H1 (cell line): ENCODE results near the gene NFKBIZ. TPM values are rescaled to one million over a fixed set of nuclear protein-coding genes. Genes with fewer than 3 reads are reported as not detected.

Experiments used
- CTCF ChIA-PET: fragments of 300-600 bp; sonication (Branson Sonifier 250); formaldehyde crosslinking; loops from one replicate; lab custom pipeline; 2021; ENCODE audit not compliant: partially characterized antibody; lab: Charles Lee
- POLR2A ChIA-PET: fragments of 300-600 bp; sonication (Branson Sonifier 250); formaldehyde crosslinking; loops from one replicate; lab custom pipeline; 2021; ENCODE audit warnings: inconsistent platforms; ENCODE audit not compliant: partially characterized antibody; lab: Charles Lee
- DNase-seq, 2 experiments: peaks; one replicate each; pipeline versions ENCODE4 v3.0.0 to v3.0.0-alpha.2; 2010 to 2022; ENCODE audit warnings: low spot score in 2 of 2, low read depth in 1 of 2, mixed read lengths in 1 of 2
- FAIRE-seq: peaks from 2 replicates; lab custom pipeline; 2011; peaks lifted over from hg19 to GRCh38; lab: Jason Lieb, UNC
- H2AFZ ChIP-seq: 2 replicates; pipeline ENCODE4 v1.8.1; 2012; ENCODE audit warnings: low read length, inconsistent platforms
- H2AK5ac ChIP-seq: 2 replicates; pipeline ENCODE4 v1.6.1; 2013; ENCODE audit warnings: low read depth, low read length
- H2BK120ac ChIP-seq: replicated peaks from 2 replicates; pipeline ENCODE3; 2013; ENCODE audit warnings: low read depth, low read length, inconsistent platforms
- H2BK12ac ChIP-seq: 2 replicates; pipeline ENCODE4 v1.6.1; 2013; ENCODE audit warnings: low read depth, low read length
- H2BK15ac ChIP-seq: 2 replicates; pipeline ENCODE4 v1.6.1; 2013; ENCODE audit warnings: low read length
- H2BK20ac ChIP-seq: 2 replicates; pipeline ENCODE4 v1.6.1; 2013; ENCODE audit warnings: low read length
- H2BK5ac ChIP-seq: 2 replicates; pipeline ENCODE4 v1.6.1; 2013; ENCODE audit warnings: low read depth, low read length
- H3K14ac ChIP-seq: 2 replicates; pipeline ENCODE4 v1.6.1; 2013; ENCODE audit warnings: inconsistent platforms; ENCODE audit not compliant: insufficient read length
- H3K18ac ChIP-seq: 2 replicates; pipeline ENCODE4 v1.6.1; 2013; ENCODE audit warnings: low read length; ENCODE audit errors: extremely low read depth
- H3K23ac ChIP-seq: 2 replicates; pipeline ENCODE4 v1.6.1; 2013; ENCODE audit warnings: inconsistent platforms; ENCODE audit not compliant: insufficient read length
- H3K23me2 ChIP-seq: 2 replicates; pipeline ENCODE4 v1.6.1; 2013; ENCODE audit warnings: low read depth, low read length
- H3K27ac ChIP-seq: 2 replicates; pipeline ENCODE4 v1.6.1; 2011; ENCODE audit warnings: low read depth, low read length, inconsistent platforms
- H3K27me3 ChIP-seq, 4 experiments: replicated peaks in 1 of 4; 1 replicate in 1 of 4; 2 replicates in 3 of 4; pipeline versions ENCODE4 v1.6.1 to v1.8.1; 2011 to 2013; ENCODE audit warnings: low read length in 3 of 4, mild to moderate bottlenecking in 3 of 4, inconsistent platforms in 2 of 4, mixed read lengths in 2 of 4, moderate library complexity in 1 of 4; ENCODE audit not compliant: control insufficient read depth in 3 of 4, insufficient read depth in 3 of 4; ENCODE audit errors: extremely low read depth in 1 of 4
- H3K36me3 ChIP-seq, 4 experiments: 2 replicates each; pipeline versions ENCODE4 v1.6.1 to v1.8.1; 2011 to 2013; ENCODE audit warnings: mild to moderate bottlenecking in 4 of 4, low read length in 3 of 4, moderate library complexity in 2 of 4, control low read depth in 1 of 4, inconsistent platforms in 1 of 4; ENCODE audit not compliant: insufficient read depth in 4 of 4, control insufficient read depth in 2 of 4
- H3K4ac ChIP-seq: replicated peaks from 2 replicates; pipeline ENCODE3; 2013; ENCODE audit warnings: low read length, low read depth, mixed read lengths, inconsistent platforms; ENCODE audit not compliant: insufficient read length
- H3K4me1 ChIP-seq, 4 experiments: replicated peaks in 1 of 4; 1 replicate in 1 of 4; 2 replicates in 3 of 4; pipeline versions ENCODE4 v1.6.1 to v1.8.1; 2011 to 2013; ENCODE audit warnings: low read length in 3 of 4, inconsistent platforms in 2 of 4, mixed read lengths in 1 of 4; ENCODE audit not compliant: insufficient read depth in 4 of 4, control insufficient read depth in 3 of 4
- H3K4me2 ChIP-seq, 2 experiments: 2 replicates each; pipeline versions ENCODE4 v1.6.1 to v1.8.1; 2011 to 2013; ENCODE audit warnings: low read depth in 2 of 2, low read length in 2 of 2, control low read depth in 1 of 2, inconsistent platforms in 1 of 2, mild to moderate bottlenecking in 1 of 2; ENCODE audit not compliant: insufficient read depth in 1 of 2
- H3K4me3 ChIP-seq, 4 experiments: fragments of 200-600, 300-600 bp in 1 of 4; sonication (generic), shearing (Covaris generic), sonication (Bioruptor Twin) in 1 of 4; 2 replicates each; pipeline versions ENCODE4 v1.5.1 to v1.8.1; 2011 to 2016; ENCODE audit warnings: low read length in 4 of 4, low read depth in 3 of 4, control low read depth in 2 of 4, inconsistent platforms in 2 of 4, mild to moderate bottlenecking in 2 of 4, mixed read lengths in 1 of 4, moderate library complexity in 1 of 4; ENCODE audit not compliant: insufficient read depth in 2 of 4; ENCODE audit errors: extremely low read depth in 1 of 4
- H3K56ac ChIP-seq: replicated peaks from 2 replicates; pipeline ENCODE3; 2013; ENCODE audit warnings: low read depth, mild to moderate bottlenecking, mixed read lengths, low read length, inconsistent platforms; ENCODE audit not compliant: insufficient read length
- H3K79me1 ChIP-seq: 2 replicates; pipeline ENCODE4 v1.6.1; 2013; ENCODE audit warnings: low read depth, low read length, control low read depth
- H3K79me2 ChIP-seq, 2 experiments: 2 replicates each; pipeline versions ENCODE4 v1.6.1 to v1.8.1; 2012 to 2013; ENCODE audit warnings: low read length in 2 of 2, mild to moderate bottlenecking in 2 of 2, inconsistent platforms in 1 of 2; ENCODE audit not compliant: insufficient read depth in 2 of 2, control insufficient read depth in 1 of 2
- H3K9ac ChIP-seq, 4 experiments: replicated peaks in 1 of 4; 1 replicate in 1 of 4; 2 replicates in 3 of 4; pipeline versions ENCODE4 v1.6.1 to v1.8.1; 2011 to 2013; ENCODE audit warnings: low read depth in 3 of 4, low read length in 3 of 4, control low read depth in 2 of 4, mild to moderate bottlenecking in 2 of 4, moderate library complexity in 2 of 4, inconsistent platforms in 1 of 4; ENCODE audit errors: extremely low read depth in 1 of 4
- H3K9me3 ChIP-seq, 2 experiments: 2 replicates each; pipeline versions ENCODE4 v1.6.1 to v1.8.1; 2012 to 2013; ENCODE audit warnings: mild to moderate bottlenecking in 2 of 2, moderate library complexity in 2 of 2, control low read depth in 1 of 2, inconsistent platforms in 1 of 2, low read depth in 1 of 2, low read length in 1 of 2, mixed read lengths in 1 of 2; ENCODE audit not compliant: insufficient read depth in 2 of 2
- H4K20me1 ChIP-seq, 2 experiments: replicated peaks in 1 of 2; 2 replicates each; pipeline versions ENCODE3 to v1.8.1; 2011 to 2013; ENCODE audit warnings: inconsistent platforms in 2 of 2, low read length in 2 of 2, mild to moderate bottlenecking in 1 of 2; ENCODE audit not compliant: insufficient read depth in 2 of 2, control insufficient read depth in 1 of 2
- H4K5ac ChIP-seq: 2 replicates; pipeline ENCODE4 v1.6.1; 2013; ENCODE audit warnings: low read length, low read depth, mixed read lengths, inconsistent platforms; ENCODE audit not compliant: insufficient read length
- H4K8ac ChIP-seq: 2 replicates; pipeline ENCODE4 v1.8.0; 2013; ENCODE audit warnings: mild to moderate bottlenecking, moderate library complexity, low read length, inconsistent platforms; ENCODE audit not compliant: insufficient read depth; ENCODE audit errors: extremely low read depth
- H4K91ac ChIP-seq: replicated peaks from 2 replicates; pipeline ENCODE3; 2013; ENCODE audit warnings: low read length, mixed read lengths, inconsistent platforms; ENCODE audit not compliant: insufficient read length
- SP2 ChIP-seq: IDR thresholded peaks from 2 replicates; pipeline ENCODE4 v1.6.1; 2012; ENCODE audit warnings: mild to moderate bottlenecking, low read length, inconsistent platforms
- SRF ChIP-seq: IDR thresholded peaks from 2 replicates; pipeline ENCODE4 v1.6.1; 2011; ENCODE audit warnings: mild to moderate bottlenecking, low read depth, low read length, moderate library complexity
- TAF7 ChIP-seq: optimal IDR thresholded peaks from 2 replicates; pipeline ENCODE3; 2011; ENCODE audit warnings: low read depth, mild to moderate bottlenecking, inconsistent platforms, low read length, moderate library complexity, borderline replicate concordance
- WGBS, 2 experiments: shearing (Covaris generic) in 1 of 2; methylation state at CpG; one replicate each; pipeline versions ENCODE4 v1.1.6 to v1.1.7; 2013 to 2015; ENCODE audit warnings: low lambda C conversion rate in 2 of 2, mixed read lengths in 2 of 2, inconsistent platforms in 1 of 2, low coverage in 1 of 2, missing lambda C conversion rate in 1 of 2; ENCODE audit not compliant: insufficient replicate concordance in 2 of 2, insufficient coverage in 1 of 2, insufficient read length in 1 of 2; ENCODE audit errors: extremely low coverage in 1 of 2, missing lambda C conversion rate in 1 of 2; 5-methylcytosine and 5-hydroxymethylcytosine counted together
- polyA plus RNA-seq, 7 experiments: library from polyadenylated mRNA; depleted of rRNA in 3 of 7; stranded (reverse) in 5 of 7; unstranded in 2 of 7; fragments of >200 nt in 5 of 7; fragments of 200-250 nt in 2 of 7; gene quantifications; 1 replicate in 5 of 7; 2 replicates in 1 of 7; 4 replicates in 1 of 7; pipeline versions ENCODE4 v1.2.1 to v1.2.3, GENCODE V29; 2011 to 2013; ENCODE audit warnings: missing spikeins in 2 of 7, mixed read lengths in 2 of 7
- total RNA-seq: library from RNA; stranded (reverse); fragmentation: NEBNext Ultra II Directional; extraction: Animal tissue kit (Norgen Biotek cat#: 25700); gene quantifications from 2 replicates; pipeline ENCODE4 v1.2.1, GENCODE V29; 2021

Gene NFKBIZ
- total and polyA plus RNA-seq, 2 of the 8 experiments (the other 6 are each of a cell fraction or from before 2014, with no cell fraction given) = 7.2 to 24.5 TPM

GRCh38 chr3:101848326-101848725, 988 bp upstream of the NFKBIZ start:
- Histone ChIP-seq H2AFZ (no peak overlapping the region), H3K79me1 (no peaks in the 10 kb centered on the region), H2BK20ac (no peak overlapping the region), H4K91ac (no peak overlapping the region), H3K14ac (no peak overlapping the region), H4K5ac (peak overlapping the region; percentile 14), H3K79me2 (peaks cover 13 to 35% of the 10 kb centered on the region in 2 experiments; a peak in 3 of 4 replicates), H3K4me2 (peak overlapping the region; percentile 78), H3K27me3 (no peaks in the 10 kb centered on the region), H3K4ac (no peak overlapping the region), H3K9ac (peak overlapping the region in 1 of 4 experiments; percentile 79; a peak in 3 of 7 replicates), H4K8ac (no peak overlapping the region), H2BK120ac (no peak overlapping the region), H3K23me2 (no peaks in the 10 kb centered on the region; the same call in 1 of the 2 replicates), H3K36me3 (peaks cover 6 to 18% (median 7%) of the 10 kb centered on the region in 4 experiments), H3K4me3 (peak overlapping the region in 3 of 4 experiments; percentile 83 to 99 (median 96); a peak in 3 of 8 replicates), H3K4me1 (peaks cover 4 to 14% (median 9%) of the 10 kb centered on the region in 4 experiments), H3K18ac (no peak overlapping the region; the same call in 1 of the 2 replicates), H3K9me3 (no peaks in the 10 kb centered on the region), H2BK12ac (no peak overlapping the region), H3K23ac (no peak overlapping the region), H2AK5ac (no peak overlapping the region), H2BK15ac (no peak overlapping the region), H3K27ac (peak overlapping the region; percentile 89; the same call in 1 of the 2 replicates), H3K56ac (no peak overlapping the region), H4K20me1 (peaks cover 0 to 10% of the 10 kb centered on the region in 2 experiments), H2BK5ac (no peak overlapping the region; the same call in 1 of the 2 replicates)
- ChIA-PET POLR2A (interaction anchor here (0.7 to 3.0 kb wide), 18 partner anchors 10 to 231 kb away, joined by 3 to 25 read pairs (median 12); partner anchors contain the start of genes CEP97, RPL24 and ZBTB11), CTCF (interaction anchor here (1.1 to 4.0 kb wide), 6 partner anchors 21 to 377 kb away, joined by 3 to 24 read pairs (median 5); no protein-coding TSS in a partner anchor)
- WGBS, 2 experiments = 76% methylated on average over 3 of the region's 3 CpGs; no CpG with 5 or more reads in 1 of the 2 experiments
- DNase-seq = no peak
- no peak for FAIRE-seq
- TF ChIP-seq SP2 (no peak), SRF (no peak), TAF7 (no peak)
